Measurements from ENCODE around the gene VPS37B. TPM values are rescaled to one million over a fixed set of nuclear protein-coding genes. Genes with fewer than 3 reads are reported as not detected.

The VPS37B gene
- total RNA-seq, 4 donors from 2014 or later, result 21.2 to 52.4 (median 38.1) TPM

DNA sequence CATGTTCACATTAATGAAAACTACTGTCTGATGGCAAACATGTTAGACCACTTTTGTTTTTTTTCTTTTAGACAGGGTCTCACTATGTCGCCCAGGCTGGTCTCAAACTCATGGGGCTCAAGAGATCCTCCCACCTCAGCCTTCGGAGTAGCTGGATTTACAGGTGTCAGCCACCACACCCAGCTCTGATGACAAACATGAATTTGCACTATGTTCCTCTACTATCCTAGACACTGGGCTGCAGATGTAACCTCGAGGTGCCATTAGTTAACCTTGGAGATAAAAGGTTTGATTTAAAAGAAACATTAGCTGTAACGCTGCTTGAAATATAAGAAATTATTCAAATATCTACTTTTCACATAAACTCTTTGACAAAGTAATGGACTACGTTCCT is 8.1 kb downstream of the VPS37B start:
- H3K9me3 ChIP-seq, result no peaks in the 10 kb centered on the region
- H3K4me1 ChIP-seq, result peaks cover 78 to 95% (median 85%) of the 10 kb centered on the region in 4 donors
- TF ChIP-seq POLR2AphosphoS5 (IDR thresholded peaks at IDR 0.05) (no peak), EP300 (IDR thresholded peaks at IDR 0.05) (no peak), POLR2A (IDR thresholded peaks at IDR 0.05; ENCODE audit: low read depth) (no peak)
- TF ChIP-seq, protein P1, sequence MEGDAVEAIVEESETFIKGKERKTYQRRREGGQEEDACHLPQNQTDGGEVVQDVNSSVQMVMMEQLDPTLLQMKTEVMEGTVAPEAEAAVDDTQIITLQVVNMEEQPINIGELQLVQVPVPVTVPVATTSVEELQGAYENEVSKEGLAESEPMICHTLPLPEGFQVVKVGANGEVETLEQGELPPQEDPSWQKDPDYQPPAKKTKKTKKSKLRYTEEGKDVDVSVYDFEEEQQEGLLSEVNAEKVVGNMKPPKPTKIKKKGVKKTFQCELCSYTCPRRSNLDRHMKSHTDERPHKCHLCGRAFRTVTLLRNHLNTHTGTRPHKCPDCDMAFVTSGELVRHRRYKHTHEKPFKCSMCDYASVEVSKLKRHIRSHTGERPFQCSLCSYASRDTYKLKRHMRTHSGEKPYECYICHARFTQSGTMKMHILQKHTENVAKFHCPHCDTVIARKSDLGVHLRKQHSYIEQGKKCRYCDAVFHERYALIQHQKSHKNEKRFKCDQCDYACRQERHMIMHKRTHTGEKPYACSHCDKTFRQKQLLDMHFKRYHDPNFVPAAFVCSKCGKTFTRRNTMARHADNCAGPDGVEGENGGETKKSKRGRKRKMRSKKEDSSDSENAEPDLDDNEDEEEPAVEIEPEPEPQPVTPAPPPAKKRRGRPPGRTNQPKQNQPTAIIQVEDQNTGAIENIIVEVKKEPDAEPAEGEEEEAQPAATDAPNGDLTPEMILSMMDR (IDR thresholded peaks at IDR 0.05), result no peak
- H3K4me3 ChIP-seq, result peak overlapping the region in 3 of 4 donors; percentile 23 to 39 (median 25)
- no peak for DNase-seq (ENCODE audit: extremely low spot score)
- H3K27me3 ChIP-seq, result no peaks in the 10 kb centered on the region
- WGBS, result 77% methylated on average over 5 of the region's 5 CpGs
- intact Hi-C loops (cut with DNase I), result no loop called here
- H3K36me3 ChIP-seq, result no peaks in the 10 kb centered on the region
- H3K27ac ChIP-seq (replicated peaks in 1 of 4), result peak overlapping the region; percentile 77 to 94 (median 82)

DNA sequence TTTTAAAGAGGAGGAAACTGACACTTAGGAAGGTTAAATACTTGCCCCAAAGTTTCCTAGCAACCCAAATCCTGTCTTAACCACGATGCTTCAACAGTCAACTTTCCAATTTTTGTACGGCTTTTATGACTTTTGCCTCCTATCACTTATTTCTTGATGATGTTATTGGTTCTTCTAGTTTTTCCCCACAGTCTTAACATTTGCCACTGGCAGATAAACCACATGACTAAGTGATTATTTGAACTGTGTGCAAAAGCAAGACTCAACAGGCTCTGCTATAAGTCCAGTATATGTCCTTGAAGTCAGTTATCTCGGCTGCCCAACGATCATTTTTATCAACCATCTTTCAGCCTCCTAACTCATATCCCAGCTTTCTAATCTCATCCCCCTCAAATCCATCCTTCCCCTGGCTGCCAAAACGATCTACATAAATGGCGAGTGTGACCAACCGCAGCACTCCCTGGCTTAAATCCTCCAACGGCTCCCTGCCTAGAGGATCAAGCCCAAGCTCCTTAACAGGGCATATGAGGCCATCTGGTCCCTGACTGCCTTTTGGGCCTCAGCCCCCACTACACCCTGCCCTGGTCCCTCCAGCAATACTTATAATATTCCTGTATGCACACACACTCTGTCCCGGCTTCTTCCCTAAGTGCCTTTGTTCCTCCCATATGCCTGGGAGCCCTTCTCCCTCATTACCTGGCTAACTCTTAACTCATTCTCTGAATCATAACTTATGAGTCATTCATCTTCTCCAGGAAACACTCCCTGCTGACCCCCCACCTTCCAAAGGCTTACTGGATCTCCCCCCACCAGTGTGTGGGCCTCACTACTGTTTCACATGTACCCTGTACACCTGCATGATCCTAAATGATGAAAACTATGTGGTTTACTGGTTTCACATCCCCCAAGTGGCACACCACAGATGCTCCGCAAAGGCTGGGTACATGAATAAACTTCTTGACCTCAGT is 8.8 kb downstream of the VPS37B start:
- WGBS, result 73% methylated on average over 10 of the region's 10 CpGs
- H3K4me1 ChIP-seq, result peaks cover 71 to 92% (median 80%) of the 10 kb centered on the region in 4 donors
- intact Hi-C loops (cut with DNase I), result no loop called here
- no peaks in the 10 kb centered on the region for H3K36me3 ChIP-seq
- H3K9me3 ChIP-seq, result no peaks in the 10 kb centered on the region
- no peak for DNase-seq (ENCODE audit: extremely low spot score)
- TF ChIP-seq POLR2A (IDR thresholded peaks at IDR 0.05; ENCODE audit: low read depth) (no peak), POLR2AphosphoS5 (IDR thresholded peaks at IDR 0.05) (no peak), EP300 (IDR thresholded peaks at IDR 0.05) (no peak)
- TF ChIP-seq, protein P1 (IDR thresholded peaks at IDR 0.05), result no peak
- no peak overlapping the region for H3K4me3 ChIP-seq
- H3K27me3 ChIP-seq, result no peaks in the 10 kb centered on the region
- peak overlapping the region; percentile 77 to 94 (median 82) for H3K27ac ChIP-seq (replicated peaks in 1 of 4)

DNA sequence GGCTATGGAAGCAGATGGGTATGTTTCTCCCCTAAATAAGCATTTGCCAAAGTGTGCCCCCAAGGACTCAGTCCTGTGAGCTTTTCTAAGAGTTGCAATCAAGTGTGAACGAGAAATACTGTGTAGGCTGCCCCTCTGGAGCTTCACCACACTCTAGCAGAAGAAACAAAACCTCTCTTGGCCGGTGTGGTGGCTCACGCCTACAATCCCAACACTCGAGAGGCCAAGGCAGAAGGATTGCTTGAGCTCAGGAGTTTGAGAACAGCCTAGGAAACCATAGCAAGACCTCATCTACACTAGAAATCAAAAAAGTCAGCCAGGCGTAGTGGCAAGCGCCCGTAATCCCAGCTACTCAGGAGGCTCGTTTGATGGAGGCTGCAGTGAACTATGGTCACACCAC is 9.8 kb downstream of the VPS37B start:
- intact Hi-C loops (cut with DNase I), result no loop called here
- Histone ChIP-seq H3K27ac (replicated peaks in 1 of 4) (no peak overlapping the region), H3K4me1 (peaks cover 70 to 88% (median 76%) of the 10 kb centered on the region in 4 donors), H3K36me3 (no peaks in the 10 kb centered on the region), H3K27me3 (no peaks in the 10 kb centered on the region), H3K9me3 (no peaks in the 10 kb centered on the region), H3K4me3 (no peak overlapping the region)
- no peak for DNase-seq (ENCODE audit: extremely low spot score)
- 93% methylated on average over 8 of the region's 8 CpGs for WGBS
- TF ChIP-seq EP300 (IDR thresholded peaks at IDR 0.05), result no peak
- no peak for TF ChIP-seq POLR2A (IDR thresholded peaks at IDR 0.05; ENCODE audit: low read depth)
- no peak for TF ChIP-seq POLR2AphosphoS5 (IDR thresholded peaks at IDR 0.05)

DNA sequence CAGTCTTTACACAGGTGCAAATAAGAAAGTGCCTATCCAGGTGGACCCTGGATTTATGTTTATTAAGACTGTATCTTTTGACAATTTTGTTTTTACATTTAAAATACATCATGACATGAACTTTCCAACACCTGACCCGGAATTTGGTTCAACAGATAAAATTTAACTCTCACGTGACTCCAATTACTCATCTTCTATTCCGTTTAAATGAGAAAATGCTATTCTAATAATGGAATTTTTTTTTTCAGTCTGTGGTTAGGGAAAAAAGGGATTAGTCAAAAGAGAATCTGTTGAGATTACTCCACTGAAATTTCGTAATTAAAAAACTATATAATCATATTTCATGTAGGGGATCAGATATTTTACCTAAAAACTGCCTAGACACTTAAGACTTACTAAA is 11.1 kb downstream of the VPS37B start:
- Histone ChIP-seq H3K36me3 (no peaks in the 10 kb centered on the region), H3K9me3 (no peaks in the 10 kb centered on the region), H3K27me3 (no peaks in the 10 kb centered on the region), H3K27ac (replicated peaks in 1 of 4) (peak overlapping the region in 2 of 4 donors; percentile 16 to 38), H3K4me3 (no peak overlapping the region), H3K4me1 (peaks cover 70 to 88% (median 76%) of the 10 kb centered on the region in 4 donors)
- TF ChIP-seq, protein P1 (IDR thresholded peaks at IDR 0.05), result no peak
- TF ChIP-seq EP300 (IDR thresholded peaks at IDR 0.05) (no peak), POLR2AphosphoS5 (IDR thresholded peaks at IDR 0.05) (no peak), POLR2A (IDR thresholded peaks at IDR 0.05; ENCODE audit: low read depth) (no peak)
- WGBS, result 54% methylated on average over 4 of the region's 4 CpGs
- no peak for DNase-seq (ENCODE audit: extremely low spot score)
- intact Hi-C loops (cut with DNase I), result no loop called here

DNA sequence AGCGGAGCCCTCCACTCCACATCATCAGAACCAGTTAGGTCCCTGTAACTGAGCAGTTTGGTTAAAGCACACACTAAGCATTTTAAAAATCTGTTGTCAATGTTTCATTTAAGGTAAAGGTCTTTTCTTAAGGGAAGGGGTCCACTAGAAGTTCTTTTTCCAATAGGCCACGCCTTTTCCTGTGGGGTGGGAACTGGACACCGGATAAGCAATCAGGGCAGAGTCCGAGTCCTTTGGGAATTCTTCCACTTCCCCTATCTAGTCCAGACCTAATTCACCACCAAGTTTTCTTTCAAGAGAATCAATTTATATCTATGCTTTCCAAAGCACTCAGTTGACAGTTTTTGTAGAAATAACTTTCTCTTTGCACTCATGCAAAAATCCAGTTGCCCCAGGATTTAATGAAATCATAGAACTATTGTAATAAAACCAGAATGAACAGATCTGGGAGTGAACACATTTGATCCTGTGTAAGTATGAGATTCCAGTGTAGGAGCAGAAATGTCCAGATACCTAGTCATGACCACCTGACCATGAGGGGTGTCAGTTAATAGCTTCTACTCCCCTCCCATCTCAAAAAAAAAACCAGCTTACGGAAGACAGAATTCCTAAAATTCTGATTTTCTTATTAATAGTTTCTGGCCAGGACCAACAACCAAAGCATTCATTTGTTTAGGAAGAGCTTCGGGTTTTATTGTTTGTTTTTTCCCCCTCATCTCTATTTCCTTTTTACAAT is 11.7 kb downstream of the VPS37B start:
- Histone ChIP-seq H3K27ac (replicated peaks in 1 of 4) (peak overlapping the region in 3 of 4 donors; percentile 2 to 38 (median 16)), H3K27me3 (no peaks in the 10 kb centered on the region), H3K36me3 (no peaks in the 10 kb centered on the region), H3K4me1 (peaks cover 70 to 88% (median 76%) of the 10 kb centered on the region in 4 donors), H3K4me3 (no peak overlapping the region), H3K9me3 (no peaks in the 10 kb centered on the region)
- WGBS, result 63% methylated on average over 6 of the region's 6 CpGs
- TF ChIP-seq, protein P1 (IDR thresholded peaks at IDR 0.05), result no peak
- TF ChIP-seq POLR2AphosphoS5 (IDR thresholded peaks at IDR 0.05) (no peak), EP300 (IDR thresholded peaks at IDR 0.05) (no peak), POLR2A (IDR thresholded peaks at IDR 0.05; ENCODE audit: low read depth) (no peak)
- intact Hi-C loops (cut with DNase I), result no loop called here
- DNase-seq (ENCODE audit: extremely low spot score), result no peak

Data from esophagus muscularis mucosa (tissue), 4 donors.